ENCODE results near the gene EPHA8. TPM values are rescaled to one million over a fixed set of nuclear protein-coding genes. Genes with fewer than 3 reads are reported as not detected.

Gene EPHA8
- total RNA-seq = not detected in 2 replicates

GRCh38 chr1:22562584-22563583, at the start of gene EPHA8:
Gene EPHA8, plus strand, starts transcription at chr1:22563489. Its CDS starts 147 bp downstream, at chr1:22563636.

GRCh38 chr1:22636353-22636752, 73.1 kb downstream of the EPHA8 start, which contains the start of gene C1QA:
Gene C1QA, plus strand, starts transcription at chr1:22636628. Its CDS starts 989 bp downstream, at chr1:22637617.

GRCh38 chr1:22643381-22643780, 80.1 kb downstream of the EPHA8 start, which contains the start of gene C1QC:
Gene C1QC, plus strand, starts transcription at chr1:22643633. Its CDS starts 391 bp downstream, at chr1:22644024.

GRCh38 chr1:22652881-22653316, 89.6 kb downstream of the EPHA8 start, which contains the start of gene C1QB:
Gene C1QB, plus strand, starts transcription at chr1:22653236. Its CDS starts 6,227 bp downstream, at chr1:22659463.

Other genes with a start within 250 kb of the EPHA8 start
- 9.1 and 11.7 TPM in 2 replicates for gene ZBTB40, start 111.6 kb upstream of the EPHA8 start, total RNA-seq
- gene C1QA, start 73.1 kb downstream of the EPHA8 start, total RNA-seq = not detected in 2 replicates
- gene C1QC, start 80.1 kb downstream of the EPHA8 start, total RNA-seq = not detected in 2 replicates
- not detected in 2 replicates for gene C1QB, start 89.7 kb downstream of the EPHA8 start, total RNA-seq
- 5.2 and 13.0 TPM in 2 replicates for gene EPHB2, start 147.3 kb downstream of the EPHA8 start, total RNA-seq